ENCODE results near the gene TMEM163.
"Not testable (repeated sequence)": the region's sequence is repeated elsewhere in the genome, so short reads cannot be mapped to it uniquely, and the experiment has no call there.

The TMEM163 gene

GRCh38 chr2:134609924-134610513 is 108.8 kb downstream of the TMEM163 start:
- no peak for DNase-seq

- no peak for DNase-seq
Observed at GRCh38 chr2:134603966-134604365, 114.8 kb downstream of the TMEM163 start.

GRCh38 chr2:134602666-134603065 is 116.1 kb downstream of the TMEM163 start:
- DNase-seq, result no peak

- no peak for DNase-seq
Observed at GRCh38 chr2:134601264-134601663, 117.5 kb downstream of the TMEM163 start.

- DNase-seq, result no peak
Observed at GRCh38 chr2:134600208-134600607, 118.6 kb downstream of the TMEM163 start.

- no peak for DNase-seq
Observed at GRCh38 chr2:134599236-134599635, 119.6 kb downstream of the TMEM163 start.

GRCh38 chr2:134594399-134594798 is 124.4 kb downstream of the TMEM163 start:
- DNase-seq, result peak; percentile 47

GRCh38 chr2:134593519-134593918 is 125.3 kb downstream of the TMEM163 start:
- no peak for DNase-seq

GRCh38 chr2:134592377-134592776 is 126.4 kb downstream of the TMEM163 start:
- DNase-seq, result no peak

- DNase-seq, result no peak
Observed at GRCh38 chr2:134591526-134591925, 127.3 kb downstream of the TMEM163 start.

- no peak for DNase-seq
Observed at GRCh38 chr2:134590679-134591078, 128.1 kb downstream of the TMEM163 start.

GRCh38 chr2:134589171-134590083 is 129.4 kb downstream of the TMEM163 start:
- DNase-seq, result not testable (repeated sequence)

- DNase-seq, result no peak
Observed at GRCh38 chr2:134588556-134588955, 130.2 kb downstream of the TMEM163 start.

GRCh38 chr2:134586326-134586965 is 132.4 kb downstream of the TMEM163 start:
- DNase-seq, result no peak

GRCh38 chr2:134583997-134584520 is 134.7 kb downstream of the TMEM163 start:
- no peak for DNase-seq

GRCh38 chr2:134583462-134583861 is 135.3 kb downstream of the TMEM163 start:
- DNase-seq, result no peak

GRCh38 chr2:134582547-134582899 is 136.3 kb downstream of the TMEM163 start:
- peak; percentile 11 for DNase-seq

GRCh38 chr2:134581877-134582546 is 136.8 kb downstream of the TMEM163 start:
- no peak for DNase-seq

GRCh38 chr2:134578316-134578715 is 140.5 kb downstream of the TMEM163 start:
- no peak for DNase-seq

- DNase-seq, result no peak
Observed at GRCh38 chr2:134576478-134576877, 142.3 kb downstream of the TMEM163 start.

- no peak for DNase-seq
Observed at GRCh38 chr2:134575888-134576287, 142.9 kb downstream of the TMEM163 start.

GRCh38 chr2:134574611-134575330 is 144.0 kb downstream of the TMEM163 start:
- no peak for DNase-seq

All from DMS153 (cell line).